ENCODE results near the gene SPEM1. TPM values are rescaled to one million over a fixed set of nuclear protein-coding genes. Genes with fewer than 3 reads are reported as not detected.

The SPEM1 gene
- total and polyA plus RNA-seq, 7 donors, result 0.06 TPM; not detected in 6

DNA sequence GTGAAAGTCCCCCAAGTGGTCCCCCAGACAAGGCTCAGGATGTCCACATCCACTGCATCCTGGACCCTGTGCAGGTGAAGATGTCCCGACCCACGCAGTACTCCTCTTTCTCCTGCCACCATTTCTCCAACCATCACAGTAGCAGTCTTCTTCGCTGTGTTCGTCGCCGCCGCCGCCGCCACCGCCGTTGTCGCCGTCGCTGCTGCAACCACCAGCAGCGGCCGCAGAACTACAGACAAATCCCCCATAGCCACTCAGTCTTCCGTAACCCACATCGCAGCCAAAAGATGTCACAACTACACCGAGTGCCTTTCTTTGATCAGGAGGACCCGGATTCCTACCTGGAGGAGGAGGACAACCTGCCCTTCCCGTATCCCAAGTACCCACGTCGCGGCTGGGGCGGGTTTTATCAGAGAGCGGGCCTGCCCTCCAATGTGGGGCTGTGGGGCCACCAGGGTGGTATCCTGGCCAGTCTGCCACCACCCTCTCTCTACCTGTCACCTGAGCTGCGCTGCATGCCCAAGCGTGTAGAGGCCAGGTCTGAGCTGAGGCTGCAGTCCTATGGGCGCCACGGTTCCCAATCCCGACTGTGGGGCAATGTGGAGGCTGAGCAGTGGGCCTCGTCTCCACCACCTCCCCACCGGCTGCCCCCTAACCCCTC, 6.2 kb downstream of the SPEM1 start:
- no peak overlapping the region for H3K4me3 ChIP-seq
- H3K9me3 ChIP-seq, result no peaks in the 10 kb centered on the region
- H3K27ac ChIP-seq, result no peak overlapping the region
- WGBS, 3 donors, result 92 to 94% (median 93%) methylated on average over 33 of the region's 33 CpGs
- intact Hi-C loops (cut with DNase I), result no loop called here
- H3K27me3 ChIP-seq (ENCODE audit: insufficient read depth in 3 of 3, low read length in 2 of 3), result no peaks in the 10 kb centered on the region
- DNase-seq (no peak), ATAC-seq (no peak)
- TF ChIP-seq CTCF (IDR thresholded peaks at IDR 0.05), result no peak
- no peaks in the 10 kb centered on the region for H3K36me3 ChIP-seq (ENCODE audit: insufficient read depth in 1 of 2, low read depth in 1 of 2)
- H3K4me1 ChIP-seq, result no peaks in the 10 kb centered on the region

DNA sequence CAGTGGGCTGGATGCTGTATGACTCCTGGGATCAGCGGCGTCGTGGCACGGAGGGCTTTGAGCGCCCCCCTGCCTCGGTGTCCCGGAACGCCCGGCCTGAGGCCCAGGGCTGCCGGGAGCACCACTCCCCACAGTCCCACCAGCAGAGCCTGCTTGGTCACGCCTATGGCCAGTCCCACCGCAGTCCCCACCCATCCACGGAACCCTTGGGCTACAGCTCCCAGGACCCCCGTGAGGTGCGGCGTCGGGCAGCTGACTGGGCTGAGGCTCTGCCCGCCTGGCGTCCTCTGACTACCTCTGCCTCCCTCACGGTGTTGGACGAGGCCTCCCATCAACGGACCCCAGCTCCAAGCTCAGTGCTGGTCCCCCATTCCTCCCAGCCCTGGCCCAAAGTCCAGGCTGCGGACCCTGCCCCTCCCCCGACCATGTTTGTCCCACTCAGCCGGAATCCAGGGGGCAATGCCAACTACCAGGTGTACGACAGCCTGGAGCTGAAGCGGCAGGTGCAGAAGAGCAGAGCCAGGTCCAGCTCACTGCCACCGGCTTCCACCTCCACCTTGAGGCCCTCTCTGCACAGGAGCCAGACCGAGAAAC, 6.9 kb downstream of the SPEM1 start:
- WGBS, 3 donors, result 88 to 92% (median 88%) methylated on average over 28 to 29 of the region's 29 CpGs
- ATAC-seq (no peak), DNase-seq (no peak)
- intact Hi-C loops (cut with DNase I), result no loop called here
- Histone ChIP-seq H3K4me1 (no peaks in the 10 kb centered on the region), H3K9me3 (no peaks in the 10 kb centered on the region), H3K27ac (no peak overlapping the region), H3K36me3 (ENCODE audit: insufficient read depth in 1 of 2, low read depth in 1 of 2) (no peaks in the 10 kb centered on the region), H3K27me3 (ENCODE audit: insufficient read depth in 3 of 3, low read length in 2 of 3) (no peaks in the 10 kb centered on the region), H3K4me3 (no peak overlapping the region)
- no peak for TF ChIP-seq CTCF (IDR thresholded peaks at IDR 0.05)

- Histone ChIP-seq H3K27me3 (ENCODE audit: insufficient read depth in 3 of 3, low read length in 2 of 3) (no peaks in the 10 kb centered on the region), H3K27ac (no peak overlapping the region), H3K4me1 (no peaks in the 10 kb centered on the region), H3K9me3 (no peaks in the 10 kb centered on the region), H3K4me3 (no peak overlapping the region), H3K36me3 (ENCODE audit: insufficient read depth in 1 of 2, low read depth in 1 of 2) (no peaks in the 10 kb centered on the region)
- DNase-seq, result no peak
- intact Hi-C loops (cut with DNase I), result no loop called here
- no peak for TF ChIP-seq CTCF (IDR thresholded peaks at IDR 0.05)
- WGBS, 3 donors, result 89 to 93% (median 89%) methylated on average over 5 to 7 of the region's 7 CpGs
- no peak for ATAC-seq
These were observed 7.4 kb downstream of the SPEM1 start for GRCh38 chr17:7427549-7427948.

DNA sequence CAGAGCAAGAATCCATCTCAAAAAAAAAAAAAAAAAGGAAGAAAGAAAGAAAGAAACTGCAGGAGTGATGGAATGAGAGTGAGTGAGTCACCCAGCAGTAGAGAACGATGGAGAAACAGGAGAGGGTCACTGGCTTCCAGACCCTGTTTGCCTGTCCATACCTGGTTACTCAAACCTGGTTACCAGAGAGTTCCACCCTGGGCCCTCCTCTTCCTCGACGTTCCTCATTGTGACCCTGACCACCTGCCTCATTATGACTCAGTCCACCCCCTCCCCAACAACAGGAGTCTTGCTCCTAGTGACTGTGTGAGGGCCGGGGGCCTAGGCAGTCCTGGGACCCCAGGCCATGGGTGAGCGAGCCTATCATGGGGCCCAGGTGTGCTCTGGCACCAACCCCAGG, 8.4 kb downstream of the SPEM1 start, which contains the start of gene SPEM3:
Gene SPEM3, plus strand, starts transcription at position 301 of the 400 bp plus-strand sequence. Its CDS starts 46 bp downstream, at position 347.
- Histone ChIP-seq H3K27me3 (ENCODE audit: insufficient read depth in 3 of 3, low read length in 2 of 3) (no peaks in the 10 kb centered on the region), H3K9me3 (no peaks in the 10 kb centered on the region), H3K4me3 (no peak within 1 kb of the TSS), H3K4me1 (no peaks in the 10 kb centered on the region), H3K36me3 (ENCODE audit: insufficient read depth in 1 of 2, low read depth in 1 of 2) (no peaks in the 10 kb centered on the region), H3K27ac (no peak within 1 kb of the TSS)
- no peak for DNase-seq
- 60 to 81% (median 65%) methylated on average over 5 of the region's 5 CpGs for WGBS, 3 donors
- intact Hi-C loops (cut with DNase I), result no loop called here
- ATAC-seq, result no peak
- TF ChIP-seq CTCF (IDR thresholded peaks at IDR 0.05), result no peak
